ENCODE data around the gene MYOT. TPM values are rescaled to one million over a fixed set of nuclear protein-coding genes. Genes with fewer than 3 reads are reported as not detected.

The MYOT gene
- total RNA-seq, 1 experiment from 2014 or later: not detected

- CTCF ChIA-PET: interaction anchor here (0.6 kb wide), 2 partner anchors 43 to 361 kb away, joined by 3 to 5 read pairs; no protein-coding TSS in a partner anchor
- intact Hi-C loops (cut with micrococcal nuclease; ENCODE audit: unreplicated experiment): no loop called here
- Mint-ChIP-seq H3K4me3 (ENCODE audit: low read depth, unreplicated experiment) (no peak overlapping the region), H3K27me3 (ENCODE audit: unreplicated experiment) (no peaks in the 10 kb centered on the region), H3K27ac (ENCODE audit: unreplicated experiment) (no peak overlapping the region), H3K36me3 (ENCODE audit: insufficient read depth, unreplicated experiment) (peaks cover 16% of the 10 kb centered on the region), H3K4me1 (ENCODE audit: low read depth, unreplicated experiment) (no peaks in the 10 kb centered on the region), H3K9me3 (ENCODE audit: low read depth, unreplicated experiment) (no peaks in the 10 kb centered on the region)
- no peak for DNase-seq
- BruUV-seq (replicated peaks): no TSS peak
- no peak for TF ChIP-seq CTCF (IDR thresholded peaks at IDR 0.05; ENCODE audit: unreplicated experiment)
Measured at GRCh38 chr5:137932800-137933199, 65.1 kb downstream of the MYOT start.

GRCh38 chr5:137933491-137933911, 65.8 kb downstream of the MYOT start:
- no peaks in the 10 kb centered on the region for H3K9me3 Mint-ChIP-seq (ENCODE audit: low read depth, unreplicated experiment)
- DNase-seq: no peak
- H3K4me1 Mint-ChIP-seq (ENCODE audit: low read depth, unreplicated experiment): no peaks in the 10 kb centered on the region
- no peak overlapping the region for H3K27ac Mint-ChIP-seq (ENCODE audit: unreplicated experiment)
- no peak for TF ChIP-seq CTCF (IDR thresholded peaks at IDR 0.05; ENCODE audit: unreplicated experiment)
- peaks cover 17% of the 10 kb centered on the region for H3K36me3 Mint-ChIP-seq (ENCODE audit: insufficient read depth, unreplicated experiment)
- no peak overlapping the region for H3K4me3 Mint-ChIP-seq (ENCODE audit: low read depth, unreplicated experiment)
- intact Hi-C loops (cut with micrococcal nuclease; ENCODE audit: unreplicated experiment): no loop called here
- H3K27me3 Mint-ChIP-seq (ENCODE audit: unreplicated experiment): no peaks in the 10 kb centered on the region
- CTCF ChIA-PET: interaction anchor here (0.6 kb wide), 1 partner anchor 361 kb away, joined by 5 read pairs; no protein-coding TSS in a partner anchor
- BruUV-seq (replicated peaks): no TSS peak

GRCh38 chr5:137935190-137935589, 67.5 kb downstream of the MYOT start:
- H3K27ac Mint-ChIP-seq (ENCODE audit: unreplicated experiment): no peak overlapping the region
- intact Hi-C loops (cut with micrococcal nuclease; ENCODE audit: unreplicated experiment): no loop called here
- no peak overlapping the region for H3K4me3 Mint-ChIP-seq (ENCODE audit: low read depth, unreplicated experiment)
- H3K4me1 Mint-ChIP-seq (ENCODE audit: low read depth, unreplicated experiment): no peaks in the 10 kb centered on the region
- no peaks in the 10 kb centered on the region for H3K9me3 Mint-ChIP-seq (ENCODE audit: low read depth, unreplicated experiment)
- BruUV-seq (replicated peaks): no TSS peak
- CTCF ChIA-PET: no interaction called here
- H3K36me3 Mint-ChIP-seq (ENCODE audit: insufficient read depth, unreplicated experiment): peaks cover 15% of the 10 kb centered on the region
- no peak for DNase-seq
- no peaks in the 10 kb centered on the region for H3K27me3 Mint-ChIP-seq (ENCODE audit: unreplicated experiment)
- TF ChIP-seq CTCF (IDR thresholded peaks at IDR 0.05; ENCODE audit: unreplicated experiment): no peak

- Mint-ChIP-seq H3K27ac (ENCODE audit: unreplicated experiment) (no peak overlapping the region), H3K4me3 (ENCODE audit: low read depth, unreplicated experiment) (no peak overlapping the region), H3K27me3 (ENCODE audit: unreplicated experiment) (no peaks in the 10 kb centered on the region), H3K36me3 (ENCODE audit: insufficient read depth, unreplicated experiment) (peaks cover 15% of the 10 kb centered on the region), H3K4me1 (ENCODE audit: low read depth, unreplicated experiment) (no peaks in the 10 kb centered on the region), H3K9me3 (ENCODE audit: low read depth, unreplicated experiment) (no peaks in the 10 kb centered on the region)
- no peak for DNase-seq
- intact Hi-C loops (cut with micrococcal nuclease; ENCODE audit: unreplicated experiment): no loop called here
- CTCF ChIA-PET: interaction anchor here (0.7 kb wide), 1 partner anchor 275 kb away, joined by 3 read pairs; no protein-coding TSS in a partner anchor
- no peak for TF ChIP-seq CTCF (IDR thresholded peaks at IDR 0.05; ENCODE audit: unreplicated experiment)
- BruUV-seq (replicated peaks): no TSS peak
Measured at GRCh38 chr5:137935694-137936093, 68.0 kb downstream of the MYOT start.

Other genes starting within 250 kb of the MYOT start
- gene KLHL3, start 131.8 kb upstream of the MYOT start, total RNA-seq (2022): 16.9 and 18.2 TPM in 2 replicates
- 40.5 and 42.3 TPM in 2 replicates for gene HNRNPA0, start 113.5 kb upstream of the MYOT start, total RNA-seq (2022)
- not detected in 2 replicates for gene PKD2L2, start 21.6 kb downstream of the MYOT start, total RNA-seq (2022)
- gene FAM13B, start 165.2 kb downstream of the MYOT start, total RNA-seq (2022): 34.9 and 42.5 TPM in 2 replicates
- not detected in 2 replicates for gene WNT8A, start 216.2 kb downstream of the MYOT start, total RNA-seq (2022)